H1 (cell line): ENCODE measurements around the gene PIP5K1B. TPM values are rescaled to one million over a fixed set of nuclear protein-coding genes. Genes with fewer than 3 reads are reported as not detected.
A peak's percentile ranks its signal among the peaks of the same experiment; 100 is the strongest.

Source experiments
- CTCF ChIA-PET: fragments of 300-600 bp; sonication (Branson Sonifier 250); formaldehyde crosslinking; loops from one replicate; lab custom pipeline; 2021; ENCODE audit not compliant: partially characterized antibody; lab: Charles Lee
- POLR2A ChIA-PET: fragments of 300-600 bp; sonication (Branson Sonifier 250); formaldehyde crosslinking; loops from one replicate; lab custom pipeline; 2021; ENCODE audit warnings: inconsistent platforms; ENCODE audit not compliant: partially characterized antibody; lab: Charles Lee
- DNase-seq, 2 experiments: peaks; one replicate each; pipeline versions ENCODE4 v3.0.0 to v3.0.0-alpha.2; 2010 to 2022; ENCODE audit warnings: low spot score in 2 of 2, low read depth in 1 of 2, mixed read lengths in 1 of 2
- FAIRE-seq: peaks from 2 replicates; lab custom pipeline; 2011; peaks lifted over from hg19 to GRCh38; lab: Jason Lieb, UNC
- H2AFZ ChIP-seq: 2 replicates; pipeline ENCODE4 v1.8.1; 2012; ENCODE audit warnings: low read length, inconsistent platforms
- H2AK5ac ChIP-seq: 2 replicates; pipeline ENCODE4 v1.6.1; 2013; ENCODE audit warnings: low read depth, low read length
- H2BK120ac ChIP-seq: replicated peaks from 2 replicates; pipeline ENCODE3; 2013; ENCODE audit warnings: low read depth, low read length, inconsistent platforms
- H2BK12ac ChIP-seq: 2 replicates; pipeline ENCODE4 v1.6.1; 2013; ENCODE audit warnings: low read depth, low read length
- H2BK15ac ChIP-seq: 2 replicates; pipeline ENCODE4 v1.6.1; 2013; ENCODE audit warnings: low read length
- H2BK20ac ChIP-seq: 2 replicates; pipeline ENCODE4 v1.6.1; 2013; ENCODE audit warnings: low read length
- H2BK5ac ChIP-seq: 2 replicates; pipeline ENCODE4 v1.6.1; 2013; ENCODE audit warnings: low read depth, low read length
- H3K14ac ChIP-seq: 2 replicates; pipeline ENCODE4 v1.6.1; 2013; ENCODE audit warnings: inconsistent platforms; ENCODE audit not compliant: insufficient read length
- H3K18ac ChIP-seq: 2 replicates; pipeline ENCODE4 v1.6.1; 2013; ENCODE audit warnings: low read length; ENCODE audit errors: extremely low read depth
- H3K23ac ChIP-seq: 2 replicates; pipeline ENCODE4 v1.6.1; 2013; ENCODE audit warnings: inconsistent platforms; ENCODE audit not compliant: insufficient read length
- H3K23me2 ChIP-seq: 2 replicates; pipeline ENCODE4 v1.6.1; 2013; ENCODE audit warnings: low read depth, low read length
- H3K27ac ChIP-seq: 2 replicates; pipeline ENCODE4 v1.6.1; 2011; ENCODE audit warnings: low read depth, low read length, inconsistent platforms
- H3K27me3 ChIP-seq, 4 experiments: replicated peaks in 1 of 4; 1 replicate in 1 of 4; 2 replicates in 3 of 4; pipeline versions ENCODE4 v1.6.1 to v1.8.1; 2011 to 2013; ENCODE audit warnings: low read length in 3 of 4, mild to moderate bottlenecking in 3 of 4, inconsistent platforms in 2 of 4, mixed read lengths in 2 of 4, moderate library complexity in 1 of 4; ENCODE audit not compliant: control insufficient read depth in 3 of 4, insufficient read depth in 3 of 4; ENCODE audit errors: extremely low read depth in 1 of 4
- H3K36me3 ChIP-seq, 4 experiments: 2 replicates each; pipeline versions ENCODE4 v1.6.1 to v1.8.1; 2011 to 2013; ENCODE audit warnings: mild to moderate bottlenecking in 4 of 4, low read length in 3 of 4, moderate library complexity in 2 of 4, control low read depth in 1 of 4, inconsistent platforms in 1 of 4; ENCODE audit not compliant: insufficient read depth in 4 of 4, control insufficient read depth in 2 of 4
- H3K4ac ChIP-seq: replicated peaks from 2 replicates; pipeline ENCODE3; 2013; ENCODE audit warnings: low read length, low read depth, mixed read lengths, inconsistent platforms; ENCODE audit not compliant: insufficient read length
- H3K4me1 ChIP-seq, 4 experiments: replicated peaks in 1 of 4; 1 replicate in 1 of 4; 2 replicates in 3 of 4; pipeline versions ENCODE4 v1.6.1 to v1.8.1; 2011 to 2013; ENCODE audit warnings: low read length in 3 of 4, inconsistent platforms in 2 of 4, mixed read lengths in 1 of 4; ENCODE audit not compliant: insufficient read depth in 4 of 4, control insufficient read depth in 3 of 4
- H3K4me2 ChIP-seq, 2 experiments: 2 replicates each; pipeline versions ENCODE4 v1.6.1 to v1.8.1; 2011 to 2013; ENCODE audit warnings: low read depth in 2 of 2, low read length in 2 of 2, control low read depth in 1 of 2, inconsistent platforms in 1 of 2, mild to moderate bottlenecking in 1 of 2; ENCODE audit not compliant: insufficient read depth in 1 of 2
- H3K4me3 ChIP-seq, 4 experiments: fragments of 200-600, 300-600 bp in 1 of 4; sonication (generic), shearing (Covaris generic), sonication (Bioruptor Twin) in 1 of 4; 2 replicates each; pipeline versions ENCODE4 v1.5.1 to v1.8.1; 2011 to 2016; ENCODE audit warnings: low read length in 4 of 4, low read depth in 3 of 4, control low read depth in 2 of 4, inconsistent platforms in 2 of 4, mild to moderate bottlenecking in 2 of 4, mixed read lengths in 1 of 4, moderate library complexity in 1 of 4; ENCODE audit not compliant: insufficient read depth in 2 of 4; ENCODE audit errors: extremely low read depth in 1 of 4
- H3K56ac ChIP-seq: replicated peaks from 2 replicates; pipeline ENCODE3; 2013; ENCODE audit warnings: low read depth, mild to moderate bottlenecking, mixed read lengths, low read length, inconsistent platforms; ENCODE audit not compliant: insufficient read length
- H3K79me1 ChIP-seq: 2 replicates; pipeline ENCODE4 v1.6.1; 2013; ENCODE audit warnings: low read depth, low read length, control low read depth
- H3K79me2 ChIP-seq, 2 experiments: 2 replicates each; pipeline versions ENCODE4 v1.6.1 to v1.8.1; 2012 to 2013; ENCODE audit warnings: low read length in 2 of 2, mild to moderate bottlenecking in 2 of 2, inconsistent platforms in 1 of 2; ENCODE audit not compliant: insufficient read depth in 2 of 2, control insufficient read depth in 1 of 2
- H3K9ac ChIP-seq, 4 experiments: replicated peaks in 1 of 4; 1 replicate in 1 of 4; 2 replicates in 3 of 4; pipeline versions ENCODE4 v1.6.1 to v1.8.1; 2011 to 2013; ENCODE audit warnings: low read depth in 3 of 4, low read length in 3 of 4, control low read depth in 2 of 4, mild to moderate bottlenecking in 2 of 4, moderate library complexity in 2 of 4, inconsistent platforms in 1 of 4; ENCODE audit errors: extremely low read depth in 1 of 4
- H3K9me3 ChIP-seq, 2 experiments: 2 replicates each; pipeline versions ENCODE4 v1.6.1 to v1.8.1; 2012 to 2013; ENCODE audit warnings: mild to moderate bottlenecking in 2 of 2, moderate library complexity in 2 of 2, control low read depth in 1 of 2, inconsistent platforms in 1 of 2, low read depth in 1 of 2, low read length in 1 of 2, mixed read lengths in 1 of 2; ENCODE audit not compliant: insufficient read depth in 2 of 2
- H4K20me1 ChIP-seq, 2 experiments: replicated peaks in 1 of 2; 2 replicates each; pipeline versions ENCODE3 to v1.8.1; 2011 to 2013; ENCODE audit warnings: inconsistent platforms in 2 of 2, low read length in 2 of 2, mild to moderate bottlenecking in 1 of 2; ENCODE audit not compliant: insufficient read depth in 2 of 2, control insufficient read depth in 1 of 2
- H4K5ac ChIP-seq: 2 replicates; pipeline ENCODE4 v1.6.1; 2013; ENCODE audit warnings: low read length, low read depth, mixed read lengths, inconsistent platforms; ENCODE audit not compliant: insufficient read length
- H4K8ac ChIP-seq: 2 replicates; pipeline ENCODE4 v1.8.0; 2013; ENCODE audit warnings: mild to moderate bottlenecking, moderate library complexity, low read length, inconsistent platforms; ENCODE audit not compliant: insufficient read depth; ENCODE audit errors: extremely low read depth
- H4K91ac ChIP-seq: replicated peaks from 2 replicates; pipeline ENCODE3; 2013; ENCODE audit warnings: low read length, mixed read lengths, inconsistent platforms; ENCODE audit not compliant: insufficient read length
- BACH1 ChIP-seq: IDR thresholded peaks from 2 replicates; pipeline ENCODE4 v1.6.1; 2012; ENCODE audit warnings: low read length, improper control_type of control experiment
- CBX8 ChIP-seq: fragments of 300-800, 300-1000 bp; sonication (generic); IDR thresholded peaks from 2 replicates; pipeline ENCODE4 v1.7.1; 2016; ENCODE audit warnings: low read depth, low read length, borderline replicate concordance
- CEBPB ChIP-seq: IDR thresholded peaks from 2 replicates; pipeline ENCODE4 v1.6.1; 2012; ENCODE audit warnings: low read depth, low read length
- MAFK ChIP-seq: IDR thresholded peaks from 2 replicates; pipeline ENCODE4 v1.6.1; 2012; ENCODE audit warnings: low read depth, mild to moderate bottlenecking, improper control_type of control experiment, low read length
- SIX5 ChIP-seq: IDR thresholded peaks from 2 replicates; pipeline ENCODE4 v1.6.1; 2011; ENCODE audit warnings: mild to moderate bottlenecking, low read depth, low read length
- SP1 ChIP-seq: IDR thresholded peaks from 2 replicates; pipeline ENCODE4 v1.6.1; 2011; ENCODE audit warnings: low read depth, low read length
- SUZ12 ChIP-seq: fragments of 200-600 bp; sonication (generic); IDR thresholded peaks from 2 replicates; pipeline ENCODE4 v1.6.1; 2012; ENCODE audit warnings: mild to moderate bottlenecking, inconsistent platforms, low read length, moderate library complexity, mixed read lengths
- TEAD4 ChIP-seq: IDR thresholded peaks from 2 replicates; pipeline ENCODE4 v1.6.1; 2012; ENCODE audit warnings: low read depth, low read length, inconsistent platforms, mixed read lengths
- WGBS, 2 experiments: shearing (Covaris generic) in 1 of 2; methylation state at CpG; one replicate each; pipeline versions ENCODE4 v1.1.6 to v1.1.7; 2013 to 2015; ENCODE audit warnings: low lambda C conversion rate in 2 of 2, mixed read lengths in 2 of 2, inconsistent platforms in 1 of 2, low coverage in 1 of 2, missing lambda C conversion rate in 1 of 2; ENCODE audit not compliant: insufficient replicate concordance in 2 of 2, insufficient coverage in 1 of 2, insufficient read length in 1 of 2; ENCODE audit errors: extremely low coverage in 1 of 2, missing lambda C conversion rate in 1 of 2; 5-methylcytosine and 5-hydroxymethylcytosine counted together
- polyA plus RNA-seq, 7 experiments: library from polyadenylated mRNA; depleted of rRNA in 3 of 7; stranded (reverse) in 5 of 7; unstranded in 2 of 7; fragments of >200 nt in 5 of 7; fragments of 200-250 nt in 2 of 7; gene quantifications; 1 replicate in 5 of 7; 2 replicates in 1 of 7; 4 replicates in 1 of 7; pipeline versions ENCODE4 v1.2.1 to v1.2.3, GENCODE V29; 2011 to 2013; ENCODE audit warnings: missing spikeins in 2 of 7, mixed read lengths in 2 of 7
- total RNA-seq: library from RNA; stranded (reverse); fragmentation: NEBNext Ultra II Directional; extraction: Animal tissue kit (Norgen Biotek cat#: 25700); gene quantifications from 2 replicates; pipeline ENCODE4 v1.2.1, GENCODE V29; 2021
- TF ChIP-seq, protein P1 (sequence below): IDR thresholded peaks from 2 replicates; pipeline ENCODE4 v1.6.1; 2012; ENCODE audit warnings: inconsistent platforms

PIP5K1B gene
- total and polyA plus RNA-seq, 2 of the 8 experiments (the other 6 are each of a cell fraction or from before 2014, with no cell fraction given), result 4.7 to 7.7 TPM

DNA sequence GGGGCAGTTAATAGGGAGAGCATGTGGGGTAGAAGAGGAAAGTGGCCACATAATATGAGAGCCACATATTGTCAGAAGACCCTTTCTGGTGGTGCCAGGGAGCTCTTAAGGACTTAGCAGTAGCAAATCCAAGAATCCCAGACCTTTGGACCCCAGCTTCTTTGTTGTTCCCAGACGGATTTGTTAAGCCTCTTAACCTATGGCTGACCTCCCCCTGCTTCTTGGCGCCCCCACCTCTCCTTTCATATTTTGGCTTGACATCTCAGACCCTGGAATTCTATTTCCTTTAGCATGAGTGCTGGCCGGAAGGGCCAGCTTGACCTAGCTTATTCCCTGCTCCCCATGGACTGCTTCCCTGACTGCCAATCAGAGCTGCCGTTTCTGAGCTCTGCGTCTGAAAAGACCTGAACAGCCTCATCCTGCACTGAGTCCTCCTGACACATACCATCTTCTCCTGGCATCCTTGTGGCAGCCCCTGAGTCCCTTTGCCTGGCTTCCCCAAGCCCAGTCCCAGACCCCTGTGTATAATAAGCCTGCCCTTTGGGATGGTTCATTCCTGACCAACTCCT lies 192.6 kb downstream of the PIP5K1B start:
- DNase-seq, result no peak
- no peak overlapping the region for H4K91ac ChIP-seq
- no peak overlapping the region for H3K27ac ChIP-seq
- 73% methylated on average over 5 of the region's 5 CpGs; no CpG with 5 or more reads in 1 of the 2 experiments for WGBS, 2 experiments
- no peak for TF ChIP-seq SUZ12
- TF ChIP-seq CBX8, result no peak
- TF ChIP-seq TEAD4, result no peak
- no peak for TF ChIP-seq CEBPB
- no peak for TF ChIP-seq BACH1
- TF ChIP-seq, protein P1, sequence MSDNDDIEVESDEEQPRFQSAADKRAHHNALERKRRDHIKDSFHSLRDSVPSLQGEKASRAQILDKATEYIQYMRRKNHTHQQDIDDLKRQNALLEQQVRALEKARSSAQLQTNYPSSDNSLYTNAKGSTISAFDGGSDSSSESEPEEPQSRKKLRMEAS, result no peak
- TF ChIP-seq SIX5, result no peak
- TF ChIP-seq MAFK, result no peak
- no peak for TF ChIP-seq SP1
- TF ChIP-seq, all 59 proteins: peak for 0
- H2BK120ac ChIP-seq, result no peak overlapping the region
- ChIA-PET CTCF (interaction anchor here (0.8 to 1.4 kb wide), 3 partner anchors 15 to 53 kb away, joined by 3 to 5 read pairs (median 4); no protein-coding TSS in a partner anchor), POLR2A (interaction anchor here (0.9 kb wide), 1 partner anchor 10 kb away, joined by 3 read pairs; no protein-coding TSS in a partner anchor)
- no peaks in the 10 kb centered on the region for H3K79me2 ChIP-seq
- H3K23me2 ChIP-seq, result no peaks in the 10 kb centered on the region
- H3K4me2 ChIP-seq, result no peak overlapping the region
- H3K9ac ChIP-seq, result no peak overlapping the region
- H3K4me3 ChIP-seq, result no peak overlapping the region
- no peak overlapping the region for H3K14ac ChIP-seq
- H2BK20ac ChIP-seq, result no peak overlapping the region
- no peak overlapping the region for H3K23ac ChIP-seq
- no peak overlapping the region for H3K56ac ChIP-seq
- no peak overlapping the region for H2AFZ ChIP-seq
- H4K5ac ChIP-seq, result no peak overlapping the region
- H3K27me3 ChIP-seq, result no peaks in the 10 kb centered on the region
- H2BK12ac ChIP-seq, result 0 out of 2 replicates have a peak overlapping the region, but pooled peaks have one; percentile 2
- H3K36me3 ChIP-seq, result no peaks in the 10 kb centered on the region
- H2AK5ac ChIP-seq, result no peak overlapping the region
- H2BK5ac ChIP-seq, result no peak overlapping the region
- no peak for FAIRE-seq
- no peaks in the 10 kb centered on the region for H4K20me1 ChIP-seq
- no peak overlapping the region for H4K8ac ChIP-seq
- no peak overlapping the region for H2BK15ac ChIP-seq
- H3K4me1 ChIP-seq, result peaks cover 0 to 8% (median 1%) of the 10 kb centered on the region in 4 experiments; a peak in 4 of 7 replicates
- H3K9me3 ChIP-seq, result no peaks in the 10 kb centered on the region
- H3K79me1 ChIP-seq, result no peaks in the 10 kb centered on the region
- no peak overlapping the region for H3K4ac ChIP-seq
- no peak overlapping the region for H3K18ac ChIP-seq
